PC-9 (cell line): Measurements from ENCODE around the gene CLSTN1. TPM values are rescaled to one million over a fixed set of nuclear protein-coding genes. Genes with fewer than 3 reads are reported as not detected.

ENCODE experiments used
- BruUV-seq: library from RNA; stranded (reverse); fragments of 400-500 nt; replicated peaks from 2 replicates; lab custom pipeline; 2021; lab: Mats Ljungman, UMichigan
- CTCF ChIA-PET: fragments of 300-600 bp; sonication (Branson Sonifier 250); formaldehyde crosslinking; loops from one replicate; lab custom pipeline; 2022; ENCODE audit warnings: antibody characterized with exemption; lab: Charles Lee
- POLR2A ChIA-PET: fragments of 300-600 bp; sonication (Branson Sonifier 250); formaldehyde crosslinking; loops from one replicate; lab custom pipeline; 2022; ENCODE audit warnings: antibody characterized with exemption; ENCODE audit not compliant: unreplicated experiment; lab: Charles Lee
- DNase-seq, 2 experiments: peaks; one replicate each; pipeline versions ENCODE4 v3.0.0 to v3.0.0-alpha.2; 2015 to 2022; ENCODE audit warnings: mixed read lengths in 1 of 2
- H2AFZ ChIP-seq: fragments of 200-600 bp; sonication (generic); 2 replicates; pipeline ENCODE4 v1.8.1; 2017; ENCODE audit warnings: antibody characterized with exemption
- H3F3A ChIP-seq: fragments of 200-600 bp; sonication (generic); 2 replicates; pipeline ENCODE4 v1.8.1; 2017; ENCODE audit warnings: antibody characterized with exemption, mild to moderate bottlenecking, low read depth; ENCODE audit not compliant: insufficient read depth
- H3K27ac ChIP-seq: fragments of 200-600 bp; sonication (generic); 2 replicates; pipeline ENCODE4 v1.6.1; 2016; ENCODE audit warnings: mixed run types
- H3K27me3 ChIP-seq: fragments of 200-600 bp; sonication (generic); 2 replicates; pipeline ENCODE4 v1.6.1; 2016; ENCODE audit warnings: low read depth, mixed run types; ENCODE audit not compliant: insufficient read depth
- H3K36me3 ChIP-seq: fragments of 200-600 bp; sonication (generic); 2 replicates; pipeline ENCODE4 v1.6.1; 2016; ENCODE audit warnings: low read depth, mixed run types
- H3K4me1 ChIP-seq: fragments of 200-600 bp; sonication (generic); replicated peaks from 2 replicates; pipeline ENCODE4 v1.6.1; 2016; ENCODE audit warnings: mixed run types; ENCODE audit not compliant: insufficient read depth
- H3K4me2 ChIP-seq: fragments of 200-600 bp; sonication (generic); 2 replicates; pipeline ENCODE4 v1.6.1; 2017; ENCODE audit warnings: mixed run types
- H3K4me3 ChIP-seq: fragments of 200-600 bp; sonication (generic); 2 replicates; pipeline ENCODE4 v1.6.1; 2016; ENCODE audit warnings: mixed run types
- H3K79me2 ChIP-seq: fragments of 200-600 bp; sonication (generic); 2 replicates; pipeline ENCODE4 v1.6.1; 2017; ENCODE audit warnings: low read depth, mixed run types
- H3K9me2 ChIP-seq: fragments of 200-600 bp; sonication (generic); 2 replicates; pipeline ENCODE4 v1.8.1; 2017; ENCODE audit warnings: mild to moderate bottlenecking; ENCODE audit not compliant: insufficient read depth
- H3K9me3 ChIP-seq: fragments of 200-600 bp; sonication (generic); 2 replicates; pipeline ENCODE4 v1.8.1; 2016; ENCODE audit warnings: low read depth; ENCODE audit not compliant: insufficient read depth
- H4K20me1 ChIP-seq: fragments of 200-600 bp; sonication (generic); 2 replicates; pipeline ENCODE4 v1.8.1; 2017; ENCODE audit not compliant: insufficient read depth
- CTCF ChIP-seq: fragments of 200-600 bp; sonication (generic); conservative IDR thresholded peaks from 2 replicates; pipeline ENCODE4 v1.6.1; 2017; ENCODE audit warnings: mixed run types, antibody characterized with exemption, mild to moderate bottlenecking, moderate library complexity
- EZH2 ChIP-seq: fragments of 200-600 bp; sonication (generic); IDR thresholded peaks from 2 replicates; pipeline ENCODE4 v1.8.0; 2017; ENCODE audit warnings: antibody characterized with exemption, low read depth
- intact Hi-C: fragments of 100-400 bp; cut with micrococcal nuclease; formaldehyde crosslinking; loops from one replicate; pipeline ENCODE4 v1.10.0; 2022; ENCODE audit not compliant: unreplicated experiment
- total RNA-seq: library from RNA; stranded (reverse); gene quantifications from 2 replicates; pipeline ENCODE4 v1.2.3, GENCODE V29; 2021

CLSTN1 gene
- total RNA-seq, 1 experiment from 2014 or later = 140 TPM

DNA sequence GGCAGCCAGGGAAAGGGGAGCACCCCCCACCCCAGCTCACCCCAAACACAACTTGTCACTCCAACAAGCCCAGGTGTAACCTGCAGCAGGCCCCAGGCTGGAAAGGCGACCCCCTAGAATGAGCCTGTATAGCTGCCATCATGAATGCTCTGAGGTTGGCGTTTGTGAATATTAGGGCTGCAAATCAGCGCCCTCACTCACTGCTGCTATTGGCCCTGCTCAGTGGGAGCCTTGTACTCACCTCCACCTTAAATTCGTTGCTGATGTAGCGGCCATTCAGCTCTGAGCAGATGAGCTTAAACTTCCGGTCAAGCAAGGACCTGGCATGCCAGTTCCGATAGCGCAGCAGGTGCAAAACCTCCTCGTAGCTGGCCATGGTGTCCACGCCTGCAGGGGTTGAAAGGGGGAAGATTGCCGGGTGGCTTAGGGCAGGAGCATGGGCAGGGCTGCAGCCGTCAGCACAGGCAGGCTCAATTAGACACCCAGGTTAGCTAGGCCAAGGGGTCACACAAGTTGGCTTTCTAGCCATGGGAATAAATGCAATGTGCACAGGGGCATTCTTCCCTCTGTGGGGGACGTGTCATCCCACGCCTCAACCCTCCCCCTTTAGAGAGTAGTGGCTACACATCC is 90.5 kb downstream of the CLSTN1 start:
- no peak overlapping the region for H3K4me3 ChIP-seq
- intact Hi-C loops = no loop called here
- no peak overlapping the region for H2AFZ ChIP-seq
- no peaks in the 10 kb centered on the region for H3F3A ChIP-seq
- ChIA-PET CTCF (interaction anchor here (0.6 kb wide), 1 partner anchor 14 kb away, joined by 3 read pairs; no protein-coding TSS in a partner anchor), POLR2A (interaction anchor here (0.7 kb wide), 1 partner anchor 145 kb away, joined by 5 read pairs; no protein-coding TSS in a partner anchor)
- no peaks in the 10 kb centered on the region for H3K27me3 ChIP-seq
- no peaks in the 10 kb centered on the region for H3K36me3 ChIP-seq
- H3K79me2 ChIP-seq = no peaks in the 10 kb centered on the region
- DNase-seq = no peak
- no peaks in the 10 kb centered on the region for H3K9me2 ChIP-seq
- no peaks in the 10 kb centered on the region; the same call in 1 of the 2 replicates for H4K20me1 ChIP-seq
- H3K4me1 ChIP-seq = no peaks in the 10 kb centered on the region
- H3K4me2 ChIP-seq = no peak overlapping the region
- no peak overlapping the region for H3K27ac ChIP-seq
- TF ChIP-seq CTCF = no peak
- no peak for TF ChIP-seq EZH2
- H3K9me3 ChIP-seq = no peaks in the 10 kb centered on the region
- BruUV-seq = no TSS peak

GRCh38 chr1:9732123-9732971 is 91.4 kb downstream of the CLSTN1 start:
- intact Hi-C loops = no loop called here
- CTCF ChIA-PET = no interaction called here
- H3K4me3 ChIP-seq = no peak overlapping the region
- no TSS peak for BruUV-seq
- no peaks in the 10 kb centered on the region for H3K27me3 ChIP-seq
- TF ChIP-seq CTCF = no peak
- TF ChIP-seq EZH2 = no peak
- no peaks in the 10 kb centered on the region for H3K4me1 ChIP-seq
- H3K4me2 ChIP-seq = no peak overlapping the region
- H3K9me3 ChIP-seq = no peaks in the 10 kb centered on the region
- no peak for DNase-seq
- POLR2A ChIA-PET = no interaction called here
- H3K9me2 ChIP-seq = no peaks in the 10 kb centered on the region
- no peaks in the 10 kb centered on the region for H3K79me2 ChIP-seq
- H3K36me3 ChIP-seq = no peaks in the 10 kb centered on the region
- no peaks in the 10 kb centered on the region for H3F3A ChIP-seq
- no peaks in the 10 kb centered on the region; the same call in 1 of the 2 replicates for H4K20me1 ChIP-seq
- no peak overlapping the region for H2AFZ ChIP-seq
- no peak overlapping the region for H3K27ac ChIP-seq

- H3K27me3 ChIP-seq = no peaks in the 10 kb centered on the region
- no peaks in the 10 kb centered on the region for H3K79me2 ChIP-seq
- no TSS peak for BruUV-seq
- H2AFZ ChIP-seq = no peak overlapping the region
- H4K20me1 ChIP-seq = no peaks in the 10 kb centered on the region; the same call in 1 of the 2 replicates
- no peaks in the 10 kb centered on the region for H3K9me3 ChIP-seq
- no peaks in the 10 kb centered on the region for H3K4me1 ChIP-seq
- no peak for DNase-seq
- POLR2A ChIA-PET = no interaction called here
- H3K9me2 ChIP-seq = no peaks in the 10 kb centered on the region
- no peak overlapping the region for H3K4me3 ChIP-seq
- no peak overlapping the region for H3K4me2 ChIP-seq
- H3F3A ChIP-seq = no peaks in the 10 kb centered on the region
- intact Hi-C loops = no loop called here
- CTCF ChIA-PET = no interaction called here
- H3K36me3 ChIP-seq = no peaks in the 10 kb centered on the region
- TF ChIP-seq EZH2 (no peak), CTCF (no peak)
- no peak overlapping the region for H3K27ac ChIP-seq
Observed at GRCh38 chr1:9731561-9731960, 92.2 kb downstream of the CLSTN1 start.
